OCI-LY7 (cell line): ENCODE measurements around the gene PRPS1L1. TPM values are rescaled to one million over a fixed set of nuclear protein-coding genes. Genes with fewer than 3 reads are reported as not detected.

Experiments
- BruUV-seq: library from RNA; stranded (reverse); fragments of 400-500 nt; replicated peaks from 2 replicates; lab custom pipeline; 2021; lab: Mats Ljungman, UMichigan
- CTCF ChIA-PET: fragments of 300-600 bp; sonication (Branson Sonifier 250); formaldehyde crosslinking; loops from one replicate; lab custom pipeline; 2022; ENCODE audit warnings: antibody characterized with exemption; ENCODE audit not compliant: unreplicated experiment; lab: Charles Lee
- POLR2A ChIA-PET: fragments of 300-600 bp; sonication (Branson Sonifier 250); formaldehyde crosslinking; loops from one replicate; lab custom pipeline; 2022; ENCODE audit warnings: antibody characterized with exemption; lab: Charles Lee
- DNase-seq: peaks from one replicate; pipeline ENCODE4 v3.0.0-alpha.2; 2015; ENCODE audit warnings: low spot score
- H2AFZ ChIP-seq: fragments of 200-600 bp; sonication (generic), shearing (Covaris generic); 2 replicates; pipeline ENCODE4 v1.6.1; 2014; ENCODE audit warnings: mild to moderate bottlenecking, antibody characterized with exemption, low read length, moderate library complexity
- H3K27ac ChIP-seq: fragments of 200-600 bp; sonication (generic); 2 replicates; pipeline ENCODE4 v1.5.1; 2014; ENCODE audit warnings: mixed run types, low read depth, mild to moderate bottlenecking, moderate library complexity, low read length, inconsistent platforms; ENCODE audit not compliant: poor library complexity, severe bottlenecking
- H3K36me3 ChIP-seq: fragments of 200-600 bp; sonication (generic); 2 replicates; pipeline ENCODE4 v1.6.1; 2014; ENCODE audit warnings: mild to moderate bottlenecking, antibody characterized with exemption, low read length, moderate library complexity, mixed read lengths; ENCODE audit not compliant: insufficient read depth
- H3K4me1 ChIP-seq: fragments of 200-600 bp; sonication (generic); 2 replicates; pipeline ENCODE4 v1.5.1; 2014; ENCODE audit warnings: mild to moderate bottlenecking, low read length; ENCODE audit not compliant: insufficient read depth, poor library complexity, severe bottlenecking
- H3K4me2 ChIP-seq: fragments of 200-600 bp; sonication (generic); 2 replicates; pipeline ENCODE4 v1.6.1; 2014; ENCODE audit warnings: mild to moderate bottlenecking, low read length
- H3K4me3 ChIP-seq: fragments of 200-600 bp; sonication (generic); 2 replicates; pipeline ENCODE4 v1.5.1; 2014; ENCODE audit warnings: mild to moderate bottlenecking, low read depth, low read length; ENCODE audit not compliant: poor library complexity, severe bottlenecking
- H3K79me2 ChIP-seq: fragments of 200-600 bp; sonication (generic); 2 replicates; pipeline ENCODE4 v1.6.1; 2016; ENCODE audit warnings: low read depth, mild to moderate bottlenecking, low read length, moderate library complexity, mixed read lengths; ENCODE audit not compliant: insufficient read depth
- H3K9me2 ChIP-seq: fragments of 200-600 bp; sonication (generic); 2 replicates; pipeline ENCODE4 v1.6.1; 2016; ENCODE audit warnings: mild to moderate bottlenecking, low read length, mixed read lengths; ENCODE audit not compliant: insufficient read depth
- H3K9me3 ChIP-seq: fragments of 200-600 bp; sonication (generic); 2 replicates; pipeline ENCODE4 v1.6.1; 2014; ENCODE audit warnings: mild to moderate bottlenecking, mixed run types, low read length, mixed read lengths
- H4K20me1 ChIP-seq: fragments of 200-600 bp; sonication (generic); 2 replicates; pipeline ENCODE4 v1.6.1; 2014; ENCODE audit warnings: mild to moderate bottlenecking, antibody characterized with exemption, low read length, moderate library complexity, mixed read lengths; ENCODE audit not compliant: insufficient read depth
- CTCF ChIP-seq: fragments of 200-600 bp; sonication (generic); conservative IDR thresholded peaks from 2 replicates; pipeline ENCODE4 v1.5.1; 2014; ENCODE audit warnings: mild to moderate bottlenecking, antibody characterized with exemption, low read length, moderate library complexity, mixed read lengths
- EZH2phosphoT487 ChIP-seq: fragments of 200-600 bp; sonication (generic); IDR thresholded peaks from 2 replicates; pipeline ENCODE4 v1.6.1; 2018; ENCODE audit warnings: low read depth, borderline replicate concordance, mild to moderate bottlenecking, mixed run types, antibody characterized with exemption, low read length, moderate library complexity, mixed read lengths
- intact Hi-C: fragments of 100-400 bp; cut with micrococcal nuclease; formaldehyde crosslinking; loops from one replicate; pipeline ENCODE4 v1.10.0; 2022; ENCODE audit not compliant: unreplicated experiment
- total RNA-seq, 2 experiments: library from RNA; depleted of rRNA in 1 of 2; stranded (reverse); fragments of >200 nt in 1 of 2; shearing (Covaris generic) in 1 of 2; gene quantifications; 2 replicates each; pipeline ENCODE4 v1.2.3, GENCODE V29; 2014 to 2022

The PRPS1L1 gene
- total RNA-seq, 2 experiments from 2014 or later, result not detected

GRCh38 chr7:17988858-17989257 lies 38.8 kb downstream of the PRPS1L1 start:
- Histone ChIP-seq H3K4me3 (no peak overlapping the region), H3K4me1 (no peaks in the 10 kb centered on the region), H3K27ac (no peak overlapping the region), H4K20me1 (no peaks in the 10 kb centered on the region), H3K79me2 (no peaks in the 10 kb centered on the region), H3K4me2 (no peak overlapping the region), H3K9me3 (no peaks in the 10 kb centered on the region), H3K9me2 (no peaks in the 10 kb centered on the region), H2AFZ (no peak overlapping the region), H3K36me3 (no peaks in the 10 kb centered on the region)
- BruUV-seq, result no TSS peak
- TF ChIP-seq CTCF (no peak), EZH2phosphoT487 (no peak)
- DNase-seq, result no peak
- ChIA-PET POLR2A (interaction anchor here (0.6 to 0.7 kb wide), 3 partner anchors 214 to 699 kb away, joined by 3 to 4 read pairs (median 3); no protein-coding TSS in a partner anchor), CTCF (no interaction called here)
- intact Hi-C loops, result no loop called here

GRCh38 chr7:17988141-17988540 lies 39.5 kb downstream of the PRPS1L1 start:
- intact Hi-C loops, result no loop called here
- Histone ChIP-seq H4K20me1 (no peaks in the 10 kb centered on the region), H3K4me1 (no peaks in the 10 kb centered on the region), H3K79me2 (no peaks in the 10 kb centered on the region), H3K4me2 (no peak overlapping the region), H3K4me3 (no peak overlapping the region), H3K9me2 (no peaks in the 10 kb centered on the region), H3K36me3 (no peaks in the 10 kb centered on the region), H3K9me3 (no peaks in the 10 kb centered on the region), H3K27ac (no peak overlapping the region), H2AFZ (no peak overlapping the region)
- CTCF ChIA-PET, result no interaction called here
- TF ChIP-seq CTCF (no peak), EZH2phosphoT487 (no peak)
- POLR2A ChIA-PET, result interaction anchor here (0.6 kb wide), 2 partner anchors 29 to 534 kb away, joined by 3 to 4 read pairs; no protein-coding TSS in a partner anchor
- no TSS peak for BruUV-seq
- DNase-seq, result no peak

GRCh38 chr7:17986851-17987250 lies 40.8 kb downstream of the PRPS1L1 start:
- ChIA-PET POLR2A (interaction anchor here (1.0 kb wide), 1 partner anchor 26 kb away, joined by 4 read pairs; no protein-coding TSS in a partner anchor), CTCF (no interaction called here)
- no TSS peak for BruUV-seq
- Histone ChIP-seq H3K4me2 (no peak overlapping the region), H3K4me3 (no peak overlapping the region), H3K79me2 (no peaks in the 10 kb centered on the region), H3K27ac (no peak overlapping the region), H4K20me1 (no peaks in the 10 kb centered on the region), H3K9me3 (no peaks in the 10 kb centered on the region), H3K9me2 (no peaks in the 10 kb centered on the region), H2AFZ (no peak overlapping the region), H3K4me1 (no peaks in the 10 kb centered on the region), H3K36me3 (no peaks in the 10 kb centered on the region)
- TF ChIP-seq EZH2phosphoT487, result no peak
- TF ChIP-seq CTCF, result no peak
- no peak for DNase-seq
- intact Hi-C loops, result no loop called here
